T-helper 1 cell (primary cell): ENCODE data around the gene DHRS3.
"Not testable (repeated sequence)": the region's sequence is repeated elsewhere in the genome, so short reads cannot be mapped to it uniquely, and the experiment has no call there.

Source experiments
- DNase-seq, 5 donors: peaks; one replicate each; pipeline ENCODE4 v3.0.0-alpha.2; 2012 to 2020

Gene DHRS3

DNA sequence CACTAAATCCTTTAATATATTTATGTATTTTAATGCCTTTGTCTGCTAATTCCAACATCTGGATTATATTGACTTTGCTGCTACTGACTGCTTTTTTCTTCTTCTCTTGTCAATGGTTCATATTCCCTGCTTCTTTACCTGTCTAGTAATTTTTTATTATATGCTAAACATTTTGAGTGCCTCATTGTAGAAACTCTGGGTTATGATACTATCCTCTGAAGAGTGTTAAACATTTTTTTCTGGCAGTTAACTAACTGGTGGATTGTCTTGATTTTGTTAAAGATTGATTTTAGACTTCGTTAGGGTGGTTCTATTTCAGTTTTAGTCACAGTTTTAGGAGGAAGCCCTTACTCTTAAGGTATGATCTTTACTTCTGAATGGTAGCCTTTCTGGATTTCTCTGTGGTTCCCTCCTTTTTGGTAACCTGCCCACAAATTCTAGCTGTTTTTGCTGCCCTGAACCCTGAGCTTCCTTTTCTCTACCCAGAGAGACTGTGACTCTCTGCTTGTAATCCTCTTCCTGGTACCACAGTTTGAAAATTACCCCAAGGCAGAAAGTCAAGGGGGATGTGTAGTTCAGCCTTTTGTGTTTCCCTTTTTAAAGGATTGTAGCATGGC lies 81.9 kb downstream of the DHRS3 start:
- no peak for DNase-seq

DNA sequence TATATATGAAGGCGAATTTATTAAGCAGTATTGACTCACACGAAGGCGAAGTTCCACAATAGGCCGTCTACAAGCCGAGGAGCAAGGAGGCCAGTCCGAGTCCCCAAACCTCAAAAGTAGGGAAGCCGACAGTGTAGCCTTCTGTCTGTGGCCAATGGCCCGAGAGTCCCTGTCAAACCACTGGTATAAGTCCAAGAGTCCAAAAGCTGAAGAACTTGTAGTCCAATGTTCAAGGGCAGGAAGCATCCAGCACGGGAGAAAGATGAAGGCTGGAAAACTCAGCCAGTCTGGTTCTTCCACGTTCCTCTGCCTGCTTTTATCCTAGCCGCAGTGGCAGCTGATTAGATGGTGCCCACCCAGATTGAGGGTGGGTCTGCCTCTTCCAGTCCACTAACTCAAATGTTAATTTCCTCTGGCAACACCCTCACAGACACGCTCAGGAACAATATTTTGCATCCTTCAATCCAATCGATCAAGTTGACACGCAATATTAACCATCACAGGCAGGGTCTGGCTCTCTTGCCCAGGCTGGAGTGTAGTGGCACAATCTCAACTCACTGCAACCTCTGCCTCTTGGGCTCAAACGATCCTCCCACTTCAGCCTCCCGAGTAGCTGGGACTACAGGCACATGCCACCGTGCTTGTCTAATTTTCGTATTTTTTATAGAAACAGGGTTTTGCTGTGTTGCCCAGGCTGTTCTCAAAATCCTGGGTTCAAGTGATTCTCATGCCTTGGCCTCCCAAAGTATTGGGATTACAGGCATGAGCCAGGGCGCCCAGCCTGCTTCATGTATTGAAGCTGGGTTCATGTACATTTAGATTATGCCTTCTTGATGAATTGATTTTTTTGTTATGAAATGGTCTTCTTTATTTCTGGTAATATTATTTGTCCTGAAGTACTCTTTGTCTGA lies 85.3 kb downstream of the DHRS3 start:
- no peak for DNase-seq

DNA sequence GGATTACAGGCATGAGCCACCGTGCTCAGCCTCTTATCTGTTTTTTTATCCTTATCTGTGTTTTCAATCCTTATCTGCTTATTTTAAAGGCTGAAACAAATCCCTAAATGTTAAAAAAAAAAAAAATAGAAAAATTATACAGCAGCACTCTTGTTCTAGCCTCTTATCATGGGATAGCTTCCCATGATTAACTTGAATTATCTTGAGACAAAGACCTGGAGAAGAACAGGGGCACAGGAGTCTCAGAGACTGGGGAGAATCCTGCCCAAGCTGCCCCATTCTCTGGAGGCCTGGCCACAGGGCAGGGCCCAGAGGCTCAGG lies 86.9 kb downstream of the DHRS3 start:
- no peak for DNase-seq

DNA sequence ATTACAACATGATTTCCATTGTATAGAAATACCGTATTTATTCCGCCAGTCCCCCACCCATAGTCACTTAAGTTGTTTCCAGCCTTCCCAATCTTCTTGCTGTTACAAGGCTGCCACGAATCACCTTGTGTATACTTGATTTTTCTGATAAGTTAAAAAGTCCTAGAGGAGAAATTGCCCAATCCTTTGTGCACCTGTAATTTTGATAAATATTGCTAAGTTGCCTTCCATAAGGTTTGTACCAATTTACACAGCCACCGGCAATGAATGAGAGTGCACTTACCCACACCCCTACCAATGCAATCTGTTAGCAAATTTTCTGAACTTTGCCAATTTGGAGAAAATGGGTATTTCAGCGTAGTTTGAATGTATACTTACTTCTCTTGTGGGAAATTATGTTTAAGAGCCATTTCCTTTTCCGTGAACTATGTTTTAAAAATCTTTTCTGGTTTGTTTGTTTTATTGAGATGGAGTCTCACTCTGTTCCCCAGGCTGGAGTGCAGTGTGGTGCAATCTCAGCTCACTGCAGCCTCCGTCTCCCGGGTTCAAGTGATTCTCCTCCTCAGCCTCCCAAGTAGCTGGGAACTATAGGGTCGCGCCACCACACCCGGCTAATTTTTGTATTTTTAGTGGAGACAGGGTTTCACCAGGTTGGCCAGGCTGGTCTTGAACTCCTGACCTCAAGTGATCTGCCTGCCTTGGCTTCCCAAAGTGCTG lies 87.4 kb downstream of the DHRS3 start:
- no peak for DNase-seq

DNA sequence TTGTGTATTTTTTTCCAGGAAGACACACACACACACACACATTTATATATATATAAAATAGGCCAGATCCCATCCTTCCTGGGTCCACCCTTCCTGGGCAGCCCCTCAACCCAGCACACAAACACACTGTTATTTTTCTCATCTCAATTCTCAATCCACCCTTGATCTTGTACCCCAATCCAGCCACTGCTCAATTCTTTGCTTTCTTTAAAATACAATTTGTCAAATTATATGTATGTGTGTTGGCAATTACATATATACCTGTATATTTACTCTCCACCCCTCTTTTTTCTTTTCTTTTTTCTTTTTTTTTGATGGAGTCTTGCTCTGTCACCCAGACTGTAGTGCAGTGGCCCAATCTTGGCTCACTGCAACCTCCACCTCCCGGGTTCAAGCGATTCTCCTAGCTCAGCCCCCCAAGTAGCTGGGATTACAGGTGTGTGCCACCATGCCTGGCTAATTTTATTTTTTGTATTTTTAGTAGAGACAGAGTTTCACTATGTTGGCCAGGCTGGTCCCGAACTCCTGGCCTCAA lies 88.3 kb downstream of the DHRS3 start:
- no peak for DNase-seq

DNA sequence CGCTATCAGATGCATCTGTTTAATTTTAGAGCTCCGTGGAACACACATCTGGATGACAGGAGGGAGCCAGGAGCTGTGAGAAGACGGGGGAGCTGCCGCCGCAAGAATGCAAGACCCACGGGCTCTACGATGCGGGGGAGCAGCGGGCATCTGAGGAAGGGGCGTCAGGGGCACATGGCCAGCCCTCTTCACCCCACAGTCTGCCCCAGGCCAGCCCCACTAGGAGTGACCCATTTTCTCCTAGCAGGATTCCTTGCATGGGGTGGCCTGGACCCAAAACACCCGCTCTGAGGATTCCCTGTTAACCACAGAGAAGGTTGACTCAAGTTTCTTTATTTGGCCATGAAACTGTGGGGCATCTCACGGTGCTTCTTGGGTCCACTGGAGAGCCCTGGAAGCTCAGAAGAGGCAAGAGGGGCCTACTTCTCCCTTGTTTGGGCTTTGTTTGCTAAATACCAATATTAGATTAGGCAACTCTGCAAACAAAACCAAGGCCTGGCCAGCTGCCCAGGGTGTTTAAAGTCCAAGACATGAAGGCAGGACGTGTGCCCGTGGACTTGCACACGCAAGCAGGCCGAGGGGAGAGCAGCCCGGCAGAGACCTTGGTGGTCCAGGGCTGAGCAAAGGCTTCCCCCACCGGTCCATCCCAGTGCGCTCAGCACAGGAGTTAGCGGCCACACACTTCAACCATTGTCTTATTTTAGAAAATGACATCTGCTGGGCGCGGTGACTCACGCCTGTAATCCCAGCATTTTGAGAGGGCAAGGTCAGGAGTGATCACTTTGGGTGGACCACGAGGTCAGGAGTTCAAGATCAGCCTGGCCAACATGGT lies 89.8 kb downstream of the DHRS3 start:
- no peak for DNase-seq

DNA sequence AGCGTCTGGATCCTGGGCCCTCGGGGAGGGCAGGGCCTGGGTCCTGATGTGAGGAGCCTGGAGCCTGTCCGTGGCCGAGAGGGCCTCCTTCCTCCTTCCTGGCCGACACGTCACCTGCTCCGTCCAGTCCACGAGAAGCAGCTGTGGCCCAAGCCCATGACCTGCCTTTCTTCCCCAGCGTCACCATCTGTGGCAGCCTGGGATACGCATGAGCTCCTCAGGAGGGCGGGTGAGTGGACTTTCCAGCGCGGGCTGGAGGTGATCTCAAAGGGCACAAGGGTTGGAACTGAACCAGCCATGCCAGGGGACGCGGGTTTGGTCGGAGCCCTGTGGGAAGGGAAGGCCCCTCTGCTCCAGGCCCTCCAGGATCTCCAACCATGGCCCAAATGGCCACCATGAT lies 90.4 kb downstream of the DHRS3 start:
- DNase-seq = no peak

DNA sequence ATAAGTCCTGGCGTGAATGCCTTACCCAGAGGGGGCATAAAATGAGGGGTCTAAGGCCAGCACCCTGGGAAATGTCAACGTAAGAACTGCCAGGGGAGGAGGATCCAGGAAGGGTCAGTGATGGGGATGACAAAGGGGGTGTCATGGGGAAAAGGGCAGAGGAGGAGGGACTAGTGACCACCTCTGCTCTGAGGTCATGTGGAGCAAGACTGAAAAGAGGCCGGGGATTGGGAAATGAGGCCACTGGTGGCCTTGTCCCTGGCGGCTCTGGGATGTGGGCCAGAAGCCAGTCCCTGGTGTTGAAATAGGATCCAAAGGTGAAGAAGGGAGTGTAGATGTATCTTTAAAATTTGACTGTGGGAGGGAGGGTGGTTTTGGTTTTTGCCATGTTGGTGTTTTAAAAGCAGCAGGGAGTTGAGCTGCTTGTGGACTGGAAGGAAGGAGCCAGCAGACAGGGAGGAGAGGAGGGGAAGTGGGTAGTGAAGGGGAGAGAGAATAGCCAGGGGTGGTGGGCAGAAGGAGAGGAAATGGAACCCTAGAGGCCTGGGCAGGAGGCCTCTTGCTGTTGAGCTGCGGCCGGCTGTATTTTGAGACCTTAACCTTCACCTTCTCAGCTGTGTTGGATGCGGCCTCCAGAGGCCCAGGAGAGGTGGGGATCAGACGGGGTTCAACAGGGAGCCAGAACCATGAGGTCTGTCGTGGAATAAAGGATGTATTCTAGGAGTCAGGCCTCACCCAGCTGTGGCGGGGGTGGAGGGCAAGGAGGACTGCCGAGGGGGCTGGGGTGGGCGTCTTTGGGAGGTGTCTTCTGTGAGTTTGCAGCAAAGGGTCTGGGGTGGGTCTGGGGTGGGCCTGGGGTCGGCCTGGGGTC lies 92.5 kb downstream of the DHRS3 start:
- DNase-seq = no peak

DNA sequence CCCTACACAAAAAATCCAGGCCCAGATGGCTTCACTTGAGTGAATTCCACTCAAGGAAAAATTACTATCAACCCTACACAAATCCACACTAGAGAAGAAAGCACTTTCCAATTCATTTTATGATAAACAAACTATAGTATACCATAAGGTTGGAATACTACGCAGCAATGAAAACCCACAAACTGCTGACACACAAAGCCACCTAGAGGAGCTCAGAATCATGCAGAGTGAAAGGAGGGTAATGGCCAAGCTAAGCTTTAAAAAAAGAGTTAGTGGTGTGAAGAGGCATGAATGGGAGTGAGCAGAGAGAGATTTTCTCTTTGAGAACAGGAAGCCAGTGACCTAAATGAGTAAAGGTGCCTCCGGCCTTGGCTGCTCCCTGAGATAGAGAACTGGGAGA lies 93.7 kb downstream of the DHRS3 start:
- no peak for DNase-seq

DNA sequence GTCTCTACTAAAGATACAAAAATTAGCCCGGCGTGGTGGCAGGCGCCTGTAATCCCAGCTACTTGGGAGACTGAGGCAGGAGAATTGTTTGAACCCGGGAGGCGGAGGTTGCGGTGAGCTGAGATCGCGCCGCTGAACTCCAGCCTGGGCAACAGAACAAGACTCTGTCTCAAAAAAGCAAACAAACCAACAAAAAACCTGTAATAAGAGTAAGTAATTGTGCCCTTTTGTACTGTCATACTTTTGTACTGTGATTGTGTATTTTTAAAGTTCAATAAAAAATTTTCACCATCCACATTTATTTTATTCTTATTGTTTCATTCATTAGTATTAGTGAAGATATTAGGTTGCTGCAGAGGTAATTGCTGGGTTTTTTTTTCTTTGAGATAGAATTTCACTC lies 95.2 kb downstream of the DHRS3 start:
- DNase-seq = not testable (repeated sequence)

DNA sequence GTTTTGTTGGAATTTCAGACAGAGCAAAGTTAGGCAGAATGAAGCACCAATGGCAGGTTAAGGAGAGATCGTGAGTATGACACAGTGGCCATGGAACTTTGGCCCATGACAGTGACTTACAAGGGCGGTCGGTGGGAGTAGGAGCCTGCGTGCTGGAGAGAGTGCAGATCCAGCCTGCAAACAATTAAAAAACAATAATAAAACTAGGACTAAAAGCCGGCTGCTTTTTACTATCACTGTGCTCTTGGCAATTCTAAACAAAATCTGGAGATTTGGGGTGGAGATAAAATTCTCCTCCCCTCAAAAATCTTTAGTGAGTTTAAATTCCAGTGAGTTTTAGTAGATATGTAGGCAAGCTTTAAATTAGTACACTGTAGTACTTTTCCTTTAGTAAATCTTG lies 96.9 kb downstream of the DHRS3 start:
- no peak for DNase-seq

DNA sequence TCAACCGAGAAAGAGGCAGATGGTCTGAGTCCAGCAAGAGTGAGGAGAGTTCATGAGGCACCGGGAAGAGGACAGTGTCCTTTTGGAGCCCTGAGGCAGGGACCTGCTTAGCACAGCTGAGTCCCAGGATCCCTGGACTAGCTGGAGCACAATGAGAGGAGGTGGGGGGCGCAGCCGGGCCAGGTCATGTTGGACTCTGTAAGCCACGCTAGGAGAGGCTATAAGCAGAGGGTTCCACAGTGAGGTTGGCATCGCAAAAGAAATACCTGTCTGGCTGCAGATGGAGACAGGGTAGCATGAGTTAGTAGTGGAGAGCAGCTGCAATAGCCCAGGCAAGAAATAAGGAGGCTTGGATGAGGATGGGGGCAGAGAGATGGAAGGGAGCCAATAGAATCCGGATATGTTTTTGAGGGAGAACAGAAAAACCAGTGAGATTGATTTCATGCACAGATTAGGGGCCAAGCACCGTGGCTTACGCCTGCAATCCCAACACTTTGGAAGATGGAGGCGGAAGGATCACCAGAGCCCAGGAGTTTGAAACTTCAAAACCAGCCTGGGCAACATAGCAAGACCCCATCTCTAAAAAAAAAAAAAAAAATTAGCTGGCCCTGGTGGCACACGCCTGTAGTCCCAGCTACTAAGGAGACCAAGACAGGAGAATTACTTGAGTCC lies 98.2 kb downstream of the DHRS3 start:
- no peak for DNase-seq

DNA sequence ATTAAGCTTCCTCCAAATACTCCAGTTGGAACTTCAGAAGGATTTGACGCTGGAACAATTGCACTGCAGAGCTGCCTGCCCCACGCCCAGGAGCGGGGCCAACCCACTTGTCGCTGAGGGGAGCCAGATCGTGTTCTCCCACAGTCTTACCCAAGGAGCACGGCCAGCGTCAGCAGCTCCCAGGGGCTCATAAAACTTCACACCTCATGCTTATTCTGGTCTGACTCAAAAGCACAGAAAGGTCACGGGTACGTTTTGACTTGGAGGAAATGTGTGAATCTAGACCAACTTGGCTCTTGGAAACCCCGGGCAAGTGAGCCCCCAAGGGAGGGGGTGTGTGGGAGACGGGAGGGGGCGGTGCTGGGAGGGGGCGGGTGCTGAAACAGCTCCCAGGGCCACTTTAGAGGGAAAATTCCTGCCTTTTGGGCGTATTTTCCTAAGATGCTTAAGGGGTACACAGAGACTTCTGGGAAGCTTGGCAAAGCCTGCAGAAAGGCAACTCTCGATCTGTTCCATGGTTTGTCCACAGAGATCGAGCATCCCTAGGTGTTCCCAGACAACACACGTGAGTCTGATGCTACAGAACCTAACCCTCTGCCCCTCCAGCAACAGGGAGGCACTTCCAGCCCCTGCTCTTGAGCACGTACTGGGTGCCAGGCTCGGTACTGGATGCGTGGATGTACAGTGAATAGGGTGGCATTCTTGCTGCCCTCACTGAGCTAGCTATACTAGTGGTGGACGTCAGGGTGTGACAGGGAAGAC lies 98.9 kb downstream of the DHRS3 start:
- DNase-seq = peak in 1 of 5 donors; percentile 39
